ENCODE results near the gene JAK1.

Gene JAK1

DNA sequence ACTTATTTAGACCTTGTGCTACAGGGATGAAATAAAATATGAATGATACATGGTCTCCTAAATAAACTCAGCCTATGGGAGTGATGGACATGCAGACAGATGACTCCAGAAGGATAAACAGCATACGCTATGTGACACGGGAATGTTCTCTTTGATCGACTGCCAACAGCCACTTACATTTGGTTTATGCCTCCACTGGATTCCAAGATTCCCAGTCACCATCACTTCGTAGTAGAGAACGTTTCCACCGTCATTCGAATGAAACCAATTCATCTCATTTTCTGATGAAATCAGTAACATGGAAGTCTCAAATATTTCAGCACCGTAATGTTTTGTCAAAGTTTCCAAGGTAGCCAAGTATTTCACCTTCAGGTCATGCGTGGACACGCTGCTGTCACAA, 99.7 kb downstream of the JAK1 start:
- peak; percentile 21 for DNase-seq (ENCODE audit: low read depth, low spot score)

DNA sequence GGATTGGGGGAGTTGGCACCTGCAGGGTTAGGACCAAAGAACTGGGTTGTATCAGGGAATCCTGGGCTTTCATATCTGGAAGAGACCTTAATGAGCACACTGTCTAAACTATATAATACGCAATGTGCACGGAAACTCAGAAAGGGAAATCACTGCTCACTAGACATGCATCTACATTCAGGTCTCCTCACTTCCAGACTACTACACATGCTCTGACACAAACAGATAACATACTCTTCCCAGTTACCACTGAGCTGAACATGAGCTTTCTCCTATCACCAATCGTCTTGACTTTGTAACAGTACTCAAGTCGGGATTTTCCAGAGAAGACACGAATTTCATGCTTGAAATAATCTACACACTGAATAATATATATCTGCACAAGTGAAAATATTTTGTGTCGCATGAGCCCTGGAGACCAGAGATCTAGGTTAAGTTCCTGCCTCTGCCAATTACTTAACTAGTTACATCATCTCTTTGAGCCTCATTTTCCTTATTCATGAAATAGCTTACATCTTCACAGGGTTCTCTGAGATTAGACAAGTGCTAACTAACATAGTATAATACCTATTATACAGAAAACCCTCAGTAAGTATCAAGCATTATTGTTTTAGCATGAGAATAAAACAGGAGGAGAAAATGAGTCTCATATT, 101.1 kb downstream of the JAK1 start:
- no peak for DNase-seq (ENCODE audit: low read depth, low spot score)

DNA sequence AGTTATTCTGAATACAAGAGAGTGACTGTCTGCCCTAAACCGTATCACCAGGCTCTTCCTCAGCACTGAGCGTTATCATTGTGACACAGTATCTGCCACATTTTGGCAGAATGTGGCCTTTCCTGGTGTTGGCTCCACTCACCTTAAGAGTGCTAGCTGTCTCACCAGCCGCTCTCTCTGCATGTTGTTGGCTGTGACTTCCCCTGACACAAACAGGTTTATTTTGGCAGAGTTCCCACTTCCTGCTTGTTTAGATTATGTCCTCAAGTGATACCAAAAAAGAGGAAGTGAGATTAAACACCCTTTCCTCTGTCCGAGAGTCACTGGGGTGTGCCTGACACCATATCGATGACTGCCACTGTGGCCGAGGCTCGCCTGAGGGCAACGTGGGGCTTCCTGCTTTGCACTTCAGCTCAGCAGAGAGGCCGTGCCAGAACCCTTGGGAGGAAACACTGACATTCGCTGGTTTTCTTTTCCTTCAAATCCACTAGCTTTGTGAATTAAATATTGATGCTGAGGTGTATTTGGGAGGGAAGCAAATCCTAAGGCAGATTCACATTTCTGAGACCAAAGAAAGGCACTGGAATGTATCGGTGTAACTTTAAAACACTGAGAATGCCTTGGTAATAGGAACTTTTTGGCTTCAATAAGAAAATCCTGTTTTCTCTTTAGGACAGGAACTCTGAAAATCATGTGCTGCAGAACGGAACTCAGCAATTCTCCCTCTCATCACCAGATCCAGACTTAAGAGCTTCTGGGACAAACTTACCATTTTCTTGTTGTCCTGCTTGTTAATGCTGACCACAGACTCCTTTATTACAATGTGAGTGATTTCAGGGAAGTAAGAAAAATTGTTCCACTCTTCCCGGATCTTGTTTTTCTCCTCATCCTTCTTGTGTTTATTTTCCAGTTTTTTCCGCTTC, 102.1 kb downstream of the JAK1 start:
- no peak for DNase-seq (ENCODE audit: low read depth, low spot score)

DNA sequence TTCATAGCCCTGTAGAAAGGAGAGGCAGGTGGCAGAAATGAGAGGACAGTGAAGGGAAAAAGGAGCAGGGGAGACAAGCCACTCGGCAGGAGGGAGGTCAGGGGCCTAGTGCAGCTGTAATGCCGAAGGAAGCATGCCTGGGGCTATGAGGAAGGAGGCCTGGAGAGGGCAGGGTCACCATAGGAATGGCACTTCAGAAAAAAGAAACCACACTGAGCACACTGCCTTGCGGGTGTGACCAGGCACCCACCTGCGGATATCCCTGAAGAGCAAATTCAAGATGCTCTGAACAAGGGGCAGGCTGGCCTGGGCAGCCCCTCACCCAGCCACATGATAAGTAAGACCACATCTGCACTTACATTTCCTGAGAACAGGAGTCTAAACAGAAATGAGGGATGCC, 104.7 kb downstream of the JAK1 start:
- DNase-seq (ENCODE audit: low read depth, low spot score) = peak; percentile 44

DNA sequence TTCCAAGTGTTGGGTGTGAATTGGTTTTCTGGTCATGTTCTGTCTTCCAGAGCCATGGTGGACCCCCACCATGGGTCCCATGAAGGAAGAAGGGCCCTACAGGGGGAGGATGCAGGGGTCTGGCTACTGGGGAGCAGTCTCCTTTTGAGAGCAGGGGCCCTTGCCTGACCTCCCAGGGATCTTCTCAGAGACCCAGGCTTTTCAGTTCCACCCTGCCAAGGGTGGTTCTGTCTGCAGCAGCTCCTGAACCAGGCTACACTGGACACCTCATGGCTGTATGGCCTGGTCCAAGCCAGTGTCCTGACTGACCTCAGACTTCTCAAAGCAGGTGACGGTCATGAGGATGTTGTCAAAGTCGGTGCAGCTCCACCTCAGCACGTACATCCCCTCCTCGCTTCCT, 109.0 kb downstream of the JAK1 start:
- DNase-seq (ENCODE audit: low read depth, low spot score) = no peak

DNA sequence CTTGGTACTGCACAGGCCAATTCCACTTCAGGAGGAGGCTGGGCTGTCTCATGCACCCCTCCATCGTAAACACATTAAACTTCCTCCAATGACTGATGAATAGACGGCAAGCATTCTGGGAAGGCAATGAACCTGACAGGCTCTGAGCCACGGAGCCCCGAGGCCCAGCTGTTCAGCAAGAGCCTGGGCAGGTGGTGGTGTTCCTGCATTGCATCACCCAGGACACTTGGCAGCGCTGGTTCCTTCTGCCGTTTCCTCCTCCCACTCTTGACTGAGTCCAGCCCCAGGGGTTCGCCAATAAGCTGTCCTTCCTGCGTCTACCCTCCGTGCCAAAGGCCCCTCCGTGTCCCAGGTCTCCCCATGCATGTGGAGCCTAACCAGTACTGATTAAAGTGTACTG, 109.8 kb downstream of the JAK1 start:
- DNase-seq (ENCODE audit: low read depth, low spot score) = no peak

DNA sequence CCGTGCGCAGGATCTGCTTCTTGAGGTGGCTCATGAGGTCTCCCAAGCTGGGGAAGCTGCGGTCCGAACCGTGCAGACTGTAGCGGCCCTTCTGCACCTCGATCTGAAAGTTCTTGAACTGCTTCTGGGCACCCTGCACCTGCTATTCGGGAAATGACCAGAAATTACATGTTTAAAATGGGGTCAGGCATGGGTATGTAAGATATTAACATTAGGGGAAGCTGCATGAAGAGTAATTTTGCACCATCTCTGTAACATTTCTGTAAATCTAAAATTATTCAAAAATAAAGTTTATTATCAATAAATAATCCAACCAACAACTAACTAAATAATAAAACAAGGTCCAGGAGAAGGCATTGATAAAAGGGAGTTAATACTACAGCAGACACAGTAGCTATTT, 110.8 kb downstream of the JAK1 start:
- no peak for DNase-seq (ENCODE audit: low read depth, low spot score)

DNA sequence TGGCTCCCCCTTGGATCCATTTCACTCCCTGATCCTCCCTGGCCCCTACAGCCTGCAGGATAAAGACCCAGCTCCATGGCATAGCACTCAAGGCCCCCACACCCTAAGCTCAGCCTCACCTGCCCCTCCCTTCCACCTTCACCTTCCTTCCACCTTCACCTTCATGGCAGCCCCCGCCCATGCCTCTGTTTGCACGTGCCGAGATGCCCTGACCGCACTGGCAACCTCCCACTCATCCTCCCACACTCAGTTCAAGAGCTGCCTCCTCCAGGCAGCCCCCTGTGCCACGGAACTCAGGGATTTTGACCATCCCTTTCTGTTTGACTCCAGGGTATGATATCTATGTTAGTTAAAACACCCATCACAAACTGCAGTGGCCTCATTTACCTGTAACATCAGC, 111.7 kb downstream of the JAK1 start:
- DNase-seq (ENCODE audit: low read depth, low spot score) = no peak

DNA sequence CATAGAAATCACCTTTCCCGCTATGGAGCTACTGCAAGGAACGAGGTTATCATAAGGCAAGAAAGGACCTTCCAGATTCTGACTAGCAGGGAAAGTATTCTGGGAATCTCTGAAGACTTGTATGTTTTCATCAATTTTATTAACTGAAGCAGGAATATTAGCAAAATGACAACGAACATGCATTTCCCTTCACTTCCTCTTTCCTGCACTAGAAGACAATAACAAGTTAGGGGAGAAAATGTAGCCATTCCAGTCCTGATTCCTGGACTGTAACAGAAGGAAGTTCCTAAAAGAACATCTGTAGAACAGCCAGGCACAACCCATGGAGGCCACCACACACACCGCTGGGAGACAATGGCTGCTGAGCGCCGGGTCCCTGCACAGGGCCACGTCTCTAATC, 114.7 kb downstream of the JAK1 start:
- DNase-seq (ENCODE audit: low read depth, low spot score) = no peak

DNA sequence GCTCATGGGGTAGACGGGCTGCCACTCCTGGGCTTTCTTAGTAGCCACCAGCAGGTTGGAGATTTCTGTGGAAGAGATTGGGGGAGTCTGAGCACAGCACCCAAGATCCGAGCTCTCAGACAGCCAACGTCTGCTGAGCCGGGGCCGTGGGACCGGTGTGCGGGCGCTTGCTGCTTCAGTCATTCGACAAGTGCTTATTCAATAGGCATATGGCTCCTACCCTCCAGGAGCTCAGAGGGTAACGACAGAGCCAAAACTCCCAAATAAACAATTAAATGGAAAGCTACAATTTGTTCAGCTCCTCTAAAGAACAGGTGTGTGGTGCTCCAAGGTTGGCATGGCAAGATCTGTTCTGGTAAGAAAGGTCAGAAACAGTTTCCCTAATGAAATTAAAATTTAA, 115.5 kb downstream of the JAK1 start:
- no peak for DNase-seq (ENCODE audit: low read depth, low spot score)

DNA sequence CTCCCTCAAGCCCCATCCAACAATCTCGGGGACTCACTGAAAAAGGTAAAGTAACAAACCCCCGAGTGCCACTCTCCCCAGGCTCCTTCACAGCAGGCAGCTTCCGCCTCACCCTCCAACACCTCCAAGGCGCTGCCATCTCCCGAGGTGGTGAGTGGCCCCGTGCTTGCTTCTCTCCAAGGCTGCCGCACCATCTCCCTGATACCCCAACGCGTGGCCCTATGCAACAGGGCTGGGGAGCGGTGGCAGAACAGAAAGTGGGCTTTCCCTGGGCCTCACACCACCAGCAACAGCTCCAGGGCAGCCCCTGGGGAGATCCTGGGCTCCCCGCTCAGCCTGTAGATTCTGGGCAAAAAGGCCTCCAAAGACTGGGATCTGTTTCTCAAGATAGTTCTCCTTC, 116.4 kb downstream of the JAK1 start:
- DNase-seq (ENCODE audit: low read depth, low spot score) = no peak

DNA sequence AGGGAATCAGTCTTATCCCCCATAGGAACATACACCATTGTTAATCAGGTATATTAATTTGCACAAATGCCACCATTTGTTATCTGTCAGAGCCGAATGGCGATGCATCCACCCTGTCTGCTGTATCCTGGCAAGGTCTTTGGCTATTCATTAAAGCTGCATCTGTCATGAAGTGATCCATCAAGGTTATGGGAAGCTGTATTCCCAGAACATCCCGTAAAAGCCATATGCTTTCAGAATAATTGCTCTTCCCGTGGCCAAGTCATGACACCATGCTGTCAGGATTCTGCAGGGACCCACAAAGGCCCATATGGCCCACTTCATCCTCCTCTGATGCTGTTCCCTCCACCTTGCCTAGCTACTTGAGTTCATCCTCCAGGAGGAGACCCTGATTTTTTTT, 117.5 kb downstream of the JAK1 start:
- DNase-seq (ENCODE audit: low read depth, low spot score) = no peak

DNA sequence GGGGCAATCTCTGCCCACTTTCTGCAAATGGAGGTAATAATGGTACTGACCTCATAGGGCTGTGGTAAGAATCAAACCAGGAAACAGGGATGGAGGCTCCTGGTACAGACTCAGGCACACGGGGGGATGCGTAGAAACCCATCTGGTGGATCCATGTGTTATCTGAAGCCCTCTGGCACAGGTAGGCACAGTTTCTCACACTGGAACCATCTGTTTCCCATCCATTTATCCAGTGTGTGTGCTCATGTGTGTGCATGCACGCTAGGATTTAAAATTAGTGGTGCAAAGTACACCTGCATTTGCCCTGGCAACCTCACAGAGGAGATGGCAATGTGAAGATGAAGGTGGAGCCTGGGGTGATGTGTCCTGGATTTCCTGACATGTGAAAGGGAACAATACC, 118.2 kb downstream of the JAK1 start:
- no peak for DNase-seq (ENCODE audit: low read depth, low spot score)

DNA sequence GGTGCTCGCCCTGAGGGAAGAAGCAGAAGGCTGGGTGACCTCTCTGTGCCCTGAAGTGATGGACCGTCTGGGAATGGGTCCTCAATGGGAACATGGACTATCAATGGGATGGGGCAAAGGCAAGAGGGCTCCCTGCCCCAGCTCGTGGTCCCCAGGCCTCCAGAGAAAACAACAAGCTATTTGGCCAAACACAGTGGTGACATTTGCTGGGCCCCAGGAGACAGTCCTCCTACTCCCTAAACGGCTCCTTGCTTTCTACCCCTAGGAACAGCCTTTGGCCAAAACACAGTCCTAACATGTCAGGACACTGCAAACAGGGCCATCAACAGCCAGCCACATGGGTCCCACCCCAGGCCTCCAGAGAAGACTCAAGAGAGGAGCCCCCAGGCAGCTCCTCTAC, 118.7 kb downstream of the JAK1 start:
- DNase-seq (ENCODE audit: low read depth, low spot score) = no peak

DNA sequence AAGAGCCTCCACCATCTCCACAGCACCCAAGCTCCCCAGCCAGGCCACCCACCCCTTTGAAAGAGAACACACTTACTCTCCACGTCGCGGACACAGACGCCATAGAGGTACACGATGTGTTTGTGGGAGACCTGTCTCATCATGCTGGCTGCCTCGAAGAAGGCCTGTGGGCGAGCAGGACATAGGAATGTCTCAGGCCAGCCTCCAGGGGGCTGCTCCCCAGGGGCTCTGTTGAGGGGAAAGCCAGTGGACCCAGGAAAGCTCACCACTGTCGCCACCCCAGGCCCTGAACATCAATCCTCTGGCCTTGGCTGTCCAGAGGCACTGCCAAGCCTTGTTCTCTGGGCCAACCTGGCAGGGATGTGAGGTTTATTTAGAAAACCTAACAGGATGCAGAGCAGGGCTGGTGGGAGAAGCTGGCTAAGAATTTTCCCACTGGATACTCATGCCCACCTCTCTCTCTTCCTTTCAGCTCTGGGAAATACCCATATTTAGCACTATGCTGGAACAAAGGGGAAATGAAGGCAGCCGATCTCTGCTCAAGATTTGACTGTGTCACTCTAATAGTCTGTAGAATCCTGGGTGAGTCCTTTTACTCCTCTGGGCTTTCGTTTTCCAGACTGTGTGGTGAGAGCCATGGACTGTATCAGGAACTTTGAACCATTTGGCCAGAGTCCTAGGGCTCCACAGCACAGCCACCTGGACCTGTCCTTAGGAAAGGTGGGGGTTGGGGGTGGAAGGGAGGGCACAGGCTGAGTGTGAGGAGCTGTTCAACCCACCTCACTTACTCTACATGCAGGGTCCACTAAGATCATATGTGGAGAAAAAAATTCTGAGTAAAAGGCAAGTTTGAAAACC, 119.5 kb downstream of the JAK1 start:
- DNase-seq (ENCODE audit: low read depth, low spot score) = no peak

DNA sequence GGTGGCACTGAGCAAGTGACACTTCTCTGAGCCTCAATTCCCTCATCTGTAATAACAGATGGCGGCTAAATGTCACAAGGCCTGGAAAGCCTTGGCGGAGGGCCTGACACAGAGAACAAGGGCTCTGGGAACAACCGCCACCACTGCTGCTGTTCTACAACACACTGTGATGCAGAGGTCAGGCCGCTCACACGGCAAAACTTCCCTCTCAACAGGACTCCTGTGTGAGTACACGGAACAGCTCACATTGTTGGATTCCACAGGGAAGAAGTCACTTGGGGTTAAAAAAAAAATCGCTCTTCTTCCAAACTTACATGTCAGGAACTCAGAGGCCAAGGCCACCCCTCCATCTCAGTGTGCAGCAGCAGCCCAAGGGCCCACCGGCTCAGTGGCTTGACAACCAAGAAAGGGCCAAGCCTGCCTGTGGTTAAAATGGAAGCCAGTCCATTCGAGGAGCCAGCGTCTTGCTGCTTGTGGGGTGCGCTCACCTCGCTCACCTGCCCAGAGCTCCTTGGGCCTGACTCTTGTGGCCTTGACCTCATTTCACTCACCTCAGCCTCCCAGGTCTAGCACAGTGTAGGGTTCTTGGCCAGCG, 120.4 kb downstream of the JAK1 start:
- no peak for DNase-seq (ENCODE audit: low read depth, low spot score)

DNA sequence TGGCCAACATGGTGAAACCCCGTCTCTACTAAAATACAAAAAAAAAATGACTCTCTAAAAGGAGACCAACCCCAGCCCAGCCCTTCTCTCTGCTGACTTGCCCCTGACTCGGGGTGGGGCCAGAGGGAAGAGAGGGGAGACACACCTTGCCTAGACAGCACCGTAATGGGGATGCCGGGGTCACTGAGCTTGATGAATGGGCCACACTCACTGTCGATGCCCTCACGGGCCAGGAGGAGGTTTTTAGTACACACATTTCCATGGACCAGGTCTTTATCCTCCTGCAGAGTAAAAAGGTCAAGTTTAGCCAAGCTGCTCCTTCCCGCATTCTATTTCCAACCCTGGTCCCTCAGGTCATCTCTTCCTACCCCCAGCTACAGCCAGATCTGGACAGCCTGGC, 121.7 kb downstream of the JAK1 start:
- no peak for DNase-seq (ENCODE audit: low read depth, low spot score)

DNA sequence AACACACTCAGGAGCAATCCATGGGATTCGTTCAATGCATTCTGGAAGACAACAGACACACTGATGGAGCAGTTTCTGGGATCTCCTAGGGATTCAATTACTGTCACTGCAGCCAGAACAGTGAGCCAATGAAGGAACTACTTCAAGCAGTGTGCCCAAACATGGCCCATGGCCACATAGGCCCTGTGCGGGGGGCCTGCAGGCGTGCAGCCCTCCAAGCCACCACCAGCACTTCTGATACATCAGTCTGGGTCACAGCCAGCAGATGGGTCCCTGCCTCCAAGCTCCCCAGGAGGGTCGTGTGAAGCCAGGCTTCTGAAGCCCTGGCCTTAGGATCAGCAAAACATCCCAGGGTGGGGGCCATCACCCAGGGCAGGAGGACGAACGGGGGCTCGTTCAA, 122.2 kb downstream of the JAK1 start:
- DNase-seq (ENCODE audit: low read depth, low spot score) = no peak

DNA sequence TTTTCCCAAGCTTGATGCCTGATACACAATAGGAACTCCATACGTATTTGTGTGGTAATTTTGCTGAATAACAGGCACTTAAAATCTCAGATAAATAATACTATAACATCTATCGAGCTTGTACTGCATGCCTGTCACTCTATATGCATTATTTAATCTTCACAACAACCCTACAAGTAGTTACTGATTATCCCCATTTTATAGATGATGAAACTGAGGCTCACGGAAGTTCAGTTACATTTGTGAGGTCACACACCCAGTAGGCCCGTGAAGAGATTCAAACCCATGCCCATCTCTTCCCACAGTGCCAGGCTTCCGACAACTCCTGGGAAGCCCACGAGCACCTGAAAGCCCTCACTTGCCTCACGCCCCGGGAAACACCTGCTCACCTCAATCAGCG, 122.7 kb downstream of the JAK1 start:
- DNase-seq (ENCODE audit: low read depth, low spot score) = no peak

DNA sequence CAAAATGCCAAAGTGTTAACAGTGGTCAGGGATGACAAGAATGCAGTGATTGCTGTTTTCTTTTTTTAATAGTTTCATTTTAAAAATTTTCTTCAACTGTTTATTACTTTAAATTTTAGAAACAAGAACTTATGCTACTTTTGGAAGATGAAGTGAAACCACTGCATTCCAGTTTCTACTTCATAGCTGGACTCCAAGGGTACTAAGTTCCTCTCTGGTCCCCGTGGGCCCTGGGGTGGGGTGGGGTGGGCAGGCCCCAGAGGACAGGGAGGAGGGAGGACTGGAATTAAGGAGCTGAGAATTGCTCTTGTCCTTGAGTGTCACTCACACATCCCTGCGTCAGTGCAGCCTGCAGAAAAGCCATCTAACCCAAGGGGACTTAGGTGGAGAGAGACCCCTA, 124.1 kb downstream of the JAK1 start:
- no peak for DNase-seq (ENCODE audit: low read depth, low spot score)

DNA sequence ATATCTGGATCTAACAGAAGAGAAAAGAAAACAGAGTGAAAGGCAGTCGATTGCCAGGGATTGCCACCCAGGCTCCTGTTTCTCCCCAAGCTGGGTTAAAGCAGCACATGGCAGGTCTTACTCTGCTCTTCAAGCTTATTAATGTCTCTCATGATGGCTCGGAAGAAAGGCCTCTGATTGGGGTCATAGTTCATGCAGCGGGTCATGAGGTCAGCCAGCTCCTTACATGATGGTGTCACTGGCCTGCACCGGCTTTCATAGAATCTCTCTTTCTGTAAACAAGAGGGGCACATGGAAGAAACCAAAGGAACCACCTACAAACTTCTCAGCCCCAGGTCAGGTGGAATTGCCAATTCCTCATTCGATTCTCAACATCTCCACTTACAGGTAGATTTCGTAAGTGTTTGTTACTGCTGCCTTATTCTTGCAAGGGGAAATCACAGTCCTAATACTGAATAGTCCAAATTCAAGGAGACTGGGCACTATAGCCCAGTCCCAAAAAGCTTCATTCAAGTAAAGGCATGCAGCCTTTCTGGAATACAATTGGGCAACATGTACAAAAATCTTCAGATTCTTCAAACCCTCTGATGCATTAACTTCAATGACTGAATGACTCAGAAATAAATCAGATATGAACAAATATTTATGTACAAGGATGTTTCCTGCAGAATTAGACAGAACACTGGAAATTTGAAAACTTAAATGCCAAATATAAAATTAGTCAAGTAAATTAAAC, 124.9 kb downstream of the JAK1 start:
- peak; percentile 15 for DNase-seq (ENCODE audit: low read depth, low spot score)
